ENCODE results near the gene PDE7B. TPM values are rescaled to one million over a fixed set of nuclear protein-coding genes. Genes with fewer than 3 reads are reported as not detected.

Gene PDE7B
- total and polyA plus RNA-seq, 8 donors = 0.29 to 73.2 (median 5.0) TPM

GRCh38 chr6:136180704-136181511 lies 329.4 kb downstream of the PDE7B start:
- Histone ChIP-seq H3K36me3 (peaks cover 0 to 7% (median 0%) of the 10 kb centered on the region in 4 donors), H3K4me3 (no peak overlapping the region), H3K4me1 (peaks cover 0 to 8% (median 0%) of the 10 kb centered on the region in 4 donors), H3K9me3 (no peaks in the 10 kb centered on the region), H3K27ac (no peak overlapping the region), H3K27me3 (no peaks in the 10 kb centered on the region)
- DNase-seq = no peak
- TF ChIP-seq POLR2A (IDR thresholded peaks at IDR 0.05) = no peak
- no peak for TF ChIP-seq CTCF (IDR thresholded peaks at IDR 0.05)
- TF ChIP-seq EP300 (IDR thresholded peaks at IDR 0.05) = no peak
- no peak for TF ChIP-seq POLR2AphosphoS5 (IDR thresholded peaks at IDR 0.05)
- WGBS, 5 donors = 75 to 83% (median 81%) methylated on average over 4 of the region's 4 CpGs
- intact Hi-C loops (cut with DNase I; ENCODE audit: low total_unique reads) = no loop called here

- intact Hi-C loops (cut with DNase I; ENCODE audit: low total_unique reads) = no loop called here
- no peaks in the 10 kb centered on the region for H3K27me3 ChIP-seq
These were observed 330.0 kb downstream of the PDE7B start for GRCh38 chr6:136181512-136181833.

GRCh38 chr6:136181861-136182260 lies 330.4 kb downstream of the PDE7B start:
- no peak overlapping the region for H3K4me3 ChIP-seq
- WGBS, 5 donors = 54 to 74% (median 72%) methylated on average over 1 of the region's 1 CpG
- TF ChIP-seq POLR2AphosphoS5 (IDR thresholded peaks at IDR 0.05) = no peak
- TF ChIP-seq POLR2A (IDR thresholded peaks at IDR 0.05) = no peak
- no peak for TF ChIP-seq EP300 (IDR thresholded peaks at IDR 0.05)
- no peak for TF ChIP-seq CTCF (IDR thresholded peaks at IDR 0.05)

More at GRCh38 chr6:136181512-136181833, 330.0 kb downstream of the PDE7B start:
- TF ChIP-seq EP300 (IDR thresholded peaks at IDR 0.05) (no peak), CTCF (IDR thresholded peaks at IDR 0.05) (no peak), POLR2AphosphoS5 (IDR thresholded peaks at IDR 0.05) (no peak), POLR2A (IDR thresholded peaks at IDR 0.05) (no peak)
- WGBS, 5 donors = 73 to 95% (median 80%) methylated on average over 1 of the region's 1 CpG
- Histone ChIP-seq H3K4me3 (no peak overlapping the region), H3K4me1 (peaks cover 0 to 8% (median 0%) of the 10 kb centered on the region in 4 donors), H3K9me3 (no peaks in the 10 kb centered on the region), H3K27ac (no peak overlapping the region), H3K36me3 (peaks cover 0 to 7% (median 0%) of the 10 kb centered on the region in 4 donors)
- no peak for DNase-seq

GRCh38 chr6:136184738-136185137 lies 333.2 kb downstream of the PDE7B start:
- H3K4me3 ChIP-seq = no peak overlapping the region
- H3K9me3 ChIP-seq = no peaks in the 10 kb centered on the region
- intact Hi-C loops (cut with DNase I; ENCODE audit: low total_unique reads) = no loop called here
- H3K4me1 ChIP-seq = peaks cover 0 to 8% (median 0%) of the 10 kb centered on the region in 4 donors
- no peak for TF ChIP-seq CTCF (IDR thresholded peaks at IDR 0.05)
- no peak overlapping the region for H3K27ac ChIP-seq
- 61 to 90% (median 86%) methylated on average over 1 of the region's 1 CpG for WGBS, 5 donors
- no peak for DNase-seq
- peaks cover 0 to 15% (median 3%) of the 10 kb centered on the region in 4 donors for H3K36me3 ChIP-seq
- H3K27me3 ChIP-seq = no peaks in the 10 kb centered on the region

More at GRCh38 chr6:136181861-136182260, 330.4 kb downstream of the PDE7B start:
- no peaks in the 10 kb centered on the region for H3K27me3 ChIP-seq
- peak in 1 of 2 donors; percentile 19 for DNase-seq
- intact Hi-C loops (cut with DNase I; ENCODE audit: low total_unique reads) = no loop called here
- H3K9me3 ChIP-seq = no peaks in the 10 kb centered on the region
- H3K4me1 ChIP-seq = peaks cover 0 to 8% (median 0%) of the 10 kb centered on the region in 4 donors
- peaks cover 0 to 7% (median 0%) of the 10 kb centered on the region in 4 donors for H3K36me3 ChIP-seq
- no peak overlapping the region for H3K27ac ChIP-seq
